Stimulated activated naive CD8-positive, alpha-beta T cell treated with anti-CD3 and anti-CD28 coated beads, Interleukin-15, Interleukin-2, amounts not matched to agents 100 U/mL and 50 U/mL, for 24 hours (primary cell): ENCODE results near the gene PNO1.
"Not testable (repeated sequence)": the region's sequence is repeated elsewhere in the genome, so short reads cannot be mapped to it uniquely, and the experiment has no call there.

Experiments
- ATAC-seq: fragments of 150-1000 bp; cut with Tn5 transposase; one replicate; pipeline ENCODE4 v1.10.0; 2021
- DNase-seq: peaks from one replicate; pipeline ENCODE4 v3.0.0; 2021

Gene PNO1

GRCh38 chr2:68157402-68158133, at the start of gene PNO1:
PNO1 (plus strand) TSS chr2:68157888; CDS start chr2:68157935, 47 bp downstream.
- ATAC-seq = peak; percentile 94
- DNase-seq = peak; percentile 97

GRCh38 chr2:68108120-68108519, 49.6 kb upstream of the PNO1 start:
- no peak for ATAC-seq
- no peak for DNase-seq

- DNase-seq = no peak
- no peak for ATAC-seq
Observed at GRCh38 chr2:68110102-68110501, 47.6 kb upstream of the PNO1 start.

- DNase-seq (no peak), ATAC-seq (no peak)
Observed at GRCh38 chr2:68115965-68116364, 41.7 kb upstream of the PNO1 start.

- not testable (repeated sequence) for DNase-seq, ATAC-seq
Observed at GRCh38 chr2:68117922-68118321, 39.8 kb upstream of the PNO1 start.

- DNase-seq (no peak), ATAC-seq (no peak)
Observed at GRCh38 chr2:68118816-68119215, 38.9 kb upstream of the PNO1 start.

GRCh38 chr2:68119504-68119903, 38.2 kb upstream of the PNO1 start:
- no peak for ATAC-seq
- DNase-seq = no peak

- ATAC-seq (peak; percentile 59), DNase-seq (peak; percentile 84)
Observed at GRCh38 chr2:68121873-68122679, 35.6 kb upstream of the PNO1 start.

GRCh38 chr2:68122680-68122964, 35.1 kb upstream of the PNO1 start:
- DNase-seq (no peak), ATAC-seq (no peak)

- DNase-seq (no peak), ATAC-seq (no peak)
Observed at GRCh38 chr2:68124321-68124720, 33.4 kb upstream of the PNO1 start.

GRCh38 chr2:68125821-68126220, 31.9 kb upstream of the PNO1 start:
- DNase-seq = no peak
- ATAC-seq = no peak

- DNase-seq = no peak
- ATAC-seq = no peak
Observed at GRCh38 chr2:68126561-68126960, 31.1 kb upstream of the PNO1 start.

GRCh38 chr2:68127358-68128242, 30.1 kb upstream of the PNO1 start:
- ATAC-seq (no peak), DNase-seq (no peak)

- ATAC-seq (no peak), DNase-seq (no peak)
Observed at GRCh38 chr2:68134120-68134519, 23.6 kb upstream of the PNO1 start.

GRCh38 chr2:68134554-68134953, 23.1 kb upstream of the PNO1 start:
- ATAC-seq (no peak), DNase-seq (no peak)

GRCh38 chr2:68135448-68136320, 22.0 kb upstream of the PNO1 start:
- ATAC-seq (peak; percentile 52), DNase-seq (no peak)

- ATAC-seq (no peak), DNase-seq (no peak)
Observed at GRCh38 chr2:68141875-68142274, 15.8 kb upstream of the PNO1 start.

- no peak for DNase-seq
Observed at GRCh38 chr2:68151037-68151436, 6.7 kb upstream of the PNO1 start.

GRCh38 chr2:68152681-68153347, 4.9 kb upstream of the PNO1 start:
- ATAC-seq = no peak

More at GRCh38 chr2:68151037-68151436, 6.7 kb upstream of the PNO1 start:
- ATAC-seq = no peak

GRCh38 chr2:68155618-68156017, 2.1 kb upstream of the PNO1 start:
- ATAC-seq = no peak
- DNase-seq = no peak

More at GRCh38 chr2:68152681-68153347, 4.9 kb upstream of the PNO1 start:
- DNase-seq = no peak

- ATAC-seq (no peak), DNase-seq (no peak)
Observed at GRCh38 chr2:68156419-68156818, 1.3 kb upstream of the PNO1 start.
